Measurements from ENCODE around the gene SFRP5. TPM values are rescaled to one million over a fixed set of nuclear protein-coding genes. Genes with fewer than 3 reads are reported as not detected.

The SFRP5 gene, protein sequence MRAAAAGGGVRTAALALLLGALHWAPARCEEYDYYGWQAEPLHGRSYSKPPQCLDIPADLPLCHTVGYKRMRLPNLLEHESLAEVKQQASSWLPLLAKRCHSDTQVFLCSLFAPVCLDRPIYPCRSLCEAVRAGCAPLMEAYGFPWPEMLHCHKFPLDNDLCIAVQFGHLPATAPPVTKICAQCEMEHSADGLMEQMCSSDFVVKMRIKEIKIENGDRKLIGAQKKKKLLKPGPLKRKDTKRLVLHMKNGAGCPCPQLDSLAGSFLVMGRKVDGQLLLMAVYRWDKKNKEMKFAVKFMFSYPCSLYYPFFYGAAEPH
- total RNA-seq (not detected in 2 replicates), polyA plus RNA-seq (not detected in 2 replicates), polyA minus RNA-seq (0.21 TPM in 1 of 2 replicates, not detected in the other)
- not detected for total RNA-seq (2013)

DNA sequence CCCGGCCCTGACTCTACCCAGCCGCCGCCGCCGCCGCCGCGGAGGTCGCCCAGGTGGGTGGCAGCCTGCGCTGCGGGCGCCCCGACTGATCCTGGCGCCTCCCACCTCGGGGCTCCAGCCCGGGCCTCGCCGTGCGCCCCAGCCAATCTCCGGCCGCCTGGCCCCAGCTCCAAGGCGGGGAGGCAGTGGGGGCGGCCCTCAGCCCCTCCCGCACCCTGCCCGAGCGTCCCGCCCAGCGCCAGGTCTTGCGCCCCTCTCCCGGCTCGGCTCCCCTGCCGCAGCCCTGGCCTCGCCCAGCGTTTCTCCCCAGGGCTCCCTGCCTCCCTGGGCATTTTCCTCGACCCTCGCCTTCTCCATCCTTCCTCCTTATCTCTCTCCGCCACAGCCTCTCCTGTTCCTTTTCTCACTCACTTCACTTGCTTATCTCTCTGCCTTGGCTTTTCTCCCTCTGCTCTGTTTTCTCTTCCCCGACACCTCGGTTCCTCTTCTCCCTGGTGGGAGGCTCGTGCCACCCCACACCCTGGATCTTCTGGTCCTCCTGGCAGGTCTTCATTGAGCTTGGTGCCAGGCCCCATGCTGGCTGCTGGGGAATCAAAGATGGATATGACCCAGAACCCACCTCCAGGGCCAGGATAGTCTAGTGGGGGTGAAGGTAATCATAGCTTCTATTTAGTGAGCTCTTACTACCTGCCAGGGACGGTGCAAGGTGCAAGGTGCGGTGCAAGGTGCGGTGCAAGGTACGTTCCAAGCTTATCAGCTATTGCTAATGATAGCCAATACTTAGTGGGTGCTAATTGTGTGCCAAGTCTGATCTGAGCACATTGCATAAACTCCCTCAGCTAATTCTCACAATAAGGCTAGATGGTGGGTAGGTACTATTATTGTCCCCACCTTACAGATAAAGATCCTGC, at the start of gene SFRP5:
Gene SFRP5 (minus strand): TSS at position 87 of the 911 bp plus-strand sequence. CDS start 166 bp downstream, outside the sequence.
- H3K27ac Mint-ChIP-seq = no peak within 1 kb of the TSS
- no peak within 1 kb of the TSS for H3K9ac ChIP-seq (ENCODE audit: low read length)
- POLR2A ChIA-PET = no interaction called here
- peaks cover 42% of the 10 kb centered on the region for H3K27me3 Mint-ChIP-seq
- no peak within 1 kb of the TSS for H3K4me3 ChIP-seq (ENCODE audit: control extremely low read depth in 1 of 5, extremely low read depth in 1 of 5, insufficient read depth in 1 of 5, low read depth in 2 of 5, low read length in 4 of 5)
- TF ChIP-seq, protein P1, sequence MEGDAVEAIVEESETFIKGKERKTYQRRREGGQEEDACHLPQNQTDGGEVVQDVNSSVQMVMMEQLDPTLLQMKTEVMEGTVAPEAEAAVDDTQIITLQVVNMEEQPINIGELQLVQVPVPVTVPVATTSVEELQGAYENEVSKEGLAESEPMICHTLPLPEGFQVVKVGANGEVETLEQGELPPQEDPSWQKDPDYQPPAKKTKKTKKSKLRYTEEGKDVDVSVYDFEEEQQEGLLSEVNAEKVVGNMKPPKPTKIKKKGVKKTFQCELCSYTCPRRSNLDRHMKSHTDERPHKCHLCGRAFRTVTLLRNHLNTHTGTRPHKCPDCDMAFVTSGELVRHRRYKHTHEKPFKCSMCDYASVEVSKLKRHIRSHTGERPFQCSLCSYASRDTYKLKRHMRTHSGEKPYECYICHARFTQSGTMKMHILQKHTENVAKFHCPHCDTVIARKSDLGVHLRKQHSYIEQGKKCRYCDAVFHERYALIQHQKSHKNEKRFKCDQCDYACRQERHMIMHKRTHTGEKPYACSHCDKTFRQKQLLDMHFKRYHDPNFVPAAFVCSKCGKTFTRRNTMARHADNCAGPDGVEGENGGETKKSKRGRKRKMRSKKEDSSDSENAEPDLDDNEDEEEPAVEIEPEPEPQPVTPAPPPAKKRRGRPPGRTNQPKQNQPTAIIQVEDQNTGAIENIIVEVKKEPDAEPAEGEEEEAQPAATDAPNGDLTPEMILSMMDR (IDR thresholded peaks at IDR 0.05) = no peak
- TF ChIP-seq EZH2 (IDR thresholded peaks at IDR 0.05; ENCODE audit: borderline replicate concordance, insufficient read depth, low read depth, low read length, poor library complexity, severe bottlenecking) = no peak
- no peak within 1 kb of the TSS for H2AFZ ChIP-seq (ENCODE audit: insufficient read depth, low read depth, low read length, poor library complexity, severe bottlenecking)
- CTCF ChIA-PET = no interaction called here
- ATAC-seq (ENCODE audit: low read depth) (no peak), DNase-seq (no peak)
- 8% methylated on average over 39 of the region's 44 CpGs for WGBS (ENCODE audit: insufficient coverage)
- no peaks in the 10 kb centered on the region for H3K9me3 Mint-ChIP-seq (ENCODE audit: insufficient read depth)
- H3K4me2 ChIP-seq (replicated peaks; ENCODE audit: low read depth, low read length, poor library complexity, severe bottlenecking) = peak within 1 kb of the TSS; percentile 19
- no peaks in the 10 kb centered on the region for H3K79me2 ChIP-seq (ENCODE audit: control insufficient read depth, insufficient read depth, low read length)
- peaks cover 0 to 31% (median 12%) of the 10 kb centered on the region in 4 experiments for H3K27me3 ChIP-seq (replicated peaks in 1 of 4; ENCODE audit: control extremely low read depth in 1 of 4, control insufficient read depth in 3 of 4, insufficient read depth in 4 of 4, low read length in 3 of 4)
- intact Hi-C loops (cut with micrococcal nuclease) = no loop called here
- H3K4me3 Mint-ChIP-seq = peak within 1 kb of the TSS; percentile 23
- no peak within 1 kb of the TSS for H3K27ac ChIP-seq (ENCODE audit: low read length in 2 of 2)
- H3K36me3 ChIP-seq (replicated peaks in 1 of 2; ENCODE audit: control extremely low read depth in 1 of 2, control insufficient read depth in 1 of 2, extremely low read depth in 1 of 2, insufficient read depth in 2 of 2, low read length in 1 of 2) = no peaks in the 10 kb centered on the region
- peaks cover 4 to 7% of the 10 kb centered on the region in 2 donors for H3K4me1 ChIP-seq (ENCODE audit: control insufficient read depth in 2 of 2, insufficient read depth in 2 of 2, low read length in 2 of 2)
- H4K20me1 ChIP-seq (ENCODE audit: control insufficient read depth, insufficient read depth, low read length, poor library complexity, severe bottlenecking) = no peaks in the 10 kb centered on the region
- peaks cover 0 to 2% (median 0%) of the 10 kb centered on the region in 3 donors for H3K9me3 ChIP-seq (ENCODE audit: control extremely low read depth in 1 of 3, control insufficient read depth in 2 of 3, insufficient read depth in 1 of 3, low read length in 2 of 3)
- peaks cover 14% of the 10 kb centered on the region for H3K4me1 Mint-ChIP-seq
